GM12878 (cell line): ENCODE measurements around the gene LPIN1. TPM values are rescaled to one million over a fixed set of nuclear protein-coding genes. Genes with fewer than 3 reads are reported as not detected.

Experiments
- CHD4 ChIP-seq: fragments of 200-600 bp; sonication (generic); IDR thresholded peaks from 2 replicates; pipeline ENCODE4 v1.6.1; 2016; ENCODE audit warnings: mild to moderate bottlenecking
- EGR1 ChIP-seq, 2 experiments: IDR thresholded peaks; 1 replicate in 1 of 2; 2 replicates in 1 of 2; pipeline ENCODE4 v1.6.1; 2011 to 2012; ENCODE audit warnings: low read depth in 2 of 2, low read length in 2 of 2, borderline replicate concordance in 1 of 2, mild to moderate bottlenecking in 1 of 2, moderate library complexity in 1 of 2
- FOXK2 ChIP-seq: fragments of 450-650 bp; IDR thresholded peaks from 2 replicates; pipeline ENCODE4 v1.6.1; 2017; ENCODE audit warnings: mild to moderate bottlenecking, moderate library complexity
- FOXM1 ChIP-seq: IDR thresholded peaks from 2 replicates; pipeline ENCODE4 v1.6.1; 2012; ENCODE audit warnings: low read depth, mild to moderate bottlenecking, inconsistent platforms, low read length, moderate library complexity
- HDAC2 ChIP-seq: fragments of 200-600 bp; sonication (generic); IDR thresholded peaks from 2 replicates; pipeline ENCODE4 v1.6.1; 2017
- IRF4 ChIP-seq: IDR thresholded peaks from 2 replicates; pipeline ENCODE4 v1.6.1; 2011; ENCODE audit warnings: low read depth, low read length
- KDM1A ChIP-seq: fragments of 200-600 bp; sonication (generic); IDR thresholded peaks from 2 replicates; pipeline ENCODE4 v1.6.1; 2016; ENCODE audit warnings: borderline replicate concordance
- MEF2A ChIP-seq: IDR thresholded peaks from 2 replicates; pipeline ENCODE4 v1.6.1; 2011; ENCODE audit warnings: low read depth, mild to moderate bottlenecking, low read length, moderate library complexity; ENCODE audit not compliant: insufficient read depth
- MTA2 ChIP-seq: fragments of 450-650 bp; IDR thresholded peaks from 2 replicates; pipeline ENCODE4 v1.6.1; 2016; ENCODE audit warnings: low read depth, mild to moderate bottlenecking, moderate library complexity
- NFYA ChIP-seq: IDR thresholded peaks from 2 replicates; pipeline ENCODE4 v1.6.1; 2011; ENCODE audit warnings: low read depth, mild to moderate bottlenecking, low read length, improper control_type of control experiment, borderline replicate concordance
- NR2C2 ChIP-seq: IDR thresholded peaks from 2 replicates; pipeline ENCODE4 v1.6.1; 2011; ENCODE audit warnings: borderline replicate concordance, low read depth; ENCODE audit not compliant: control insufficient read depth, insufficient read length
- NR2F1 ChIP-seq: fragments of 450-650 bp; conservative IDR thresholded peaks from 2 replicates; pipeline ENCODE4 v1.6.1; 2017; ENCODE audit warnings: mild to moderate bottlenecking
- SP1 ChIP-seq: IDR thresholded peaks from one replicate; pipeline ENCODE4 v1.6.1; 2011; ENCODE audit warnings: low read depth, low read length
- SREBF1 ChIP-seq: IDR thresholded peaks from 2 replicates; pipeline ENCODE4 v1.6.1; 2012; ENCODE audit warnings: mild to moderate bottlenecking, low read length
- STAT3 ChIP-seq: IDR thresholded peaks from 2 replicates; pipeline ENCODE4 v1.6.1; 2011; ENCODE audit warnings: low read depth, low read length, improper control_type of control experiment
- TCF3 ChIP-seq: IDR thresholded peaks from 2 replicates; pipeline ENCODE4 v1.6.1; 2012; ENCODE audit warnings: low read depth, mild to moderate bottlenecking, low read length, borderline replicate concordance; ENCODE audit not compliant: insufficient read depth
- WRNIP1 ChIP-seq: IDR thresholded peaks from 2 replicates; pipeline ENCODE4 v1.6.1; 2011; ENCODE audit warnings: low read depth, low read length, improper control_type of control experiment, borderline replicate concordance
- ZBED1 ChIP-seq: IDR thresholded peaks from 2 replicates; pipeline ENCODE4 v1.6.1; 2016; ENCODE audit warnings: borderline replicate concordance
- polyA plus RNA-seq, 11 experiments: library from polyadenylated mRNA; depleted of rRNA in 4 of 11; unstranded in 6 of 11; stranded (reverse) in 5 of 11; fragments of >200 nt; fragmentation: Nextera tagmentation in 4 of 11; fragmentation: Illumina TruSeq in 1 of 11; extraction: Ambion mirVana in 4 of 11; extraction: Trizol in 1 of 11; gene quantifications; 1 replicate in 1 of 11; 2 replicates in 10 of 11; pipeline versions ENCODE4 v1.2.1 to v1.2.3, GENCODE V29; 2011 to 2016; ENCODE audit warnings: inconsistent platforms in 2 of 11, missing spikeins in 2 of 11, low read depth in 1 of 11
- total RNA-seq, 4 experiments: library from RNA; depleted of rRNA in 3 of 4; stranded (reverse); fragments of >200 nt in 3 of 4; fragmentation: Illumina TruSeq in 1 of 4; extraction: Trizol in 1 of 4; gene quantifications; 2 replicates each; pipeline versions ENCODE4 v1.2.1 to v1.2.3, GENCODE V29; 2013 to 2021
- TF ChIP-seq, protein P1 (sequence below): fragments of 450-650 bp; IDR thresholded peaks from 2 replicates; pipeline ENCODE4 v1.6.1; 2018; ENCODE audit warnings: mild to moderate bottlenecking, low read depth, moderate library complexity; ENCODE audit not compliant: partially characterized antibody
- TF ChIP-seq, protein P2 (sequence below): fragments of 150-350 bp; IDR thresholded peaks from 2 replicates; pipeline ENCODE4 v1.6.1; 2016; ENCODE audit warnings: low read depth, low read length
- TF ChIP-seq, protein P3 (sequence below): fragments of 450-650 bp; IDR thresholded peaks from 2 replicates; pipeline ENCODE4 v1.6.1; 2017; ENCODE audit warnings: mild to moderate bottlenecking
- TF ChIP-seq, protein P4 (sequence below): IDR thresholded peaks from 2 replicates; pipeline ENCODE4 v1.6.1; 2011; ENCODE audit warnings: borderline replicate concordance, low read depth, mild to moderate bottlenecking, moderate library complexity, low read length; ENCODE audit not compliant: insufficient read depth, poor library complexity, severe bottlenecking

LPIN1 gene
- total and polyA plus RNA-seq, 10 of the 15 experiments (the other 5 are each of a cell fraction or from before 2014, with no cell fraction given): 18.8 to 82.5 (median 50.3) TPM

DNA sequence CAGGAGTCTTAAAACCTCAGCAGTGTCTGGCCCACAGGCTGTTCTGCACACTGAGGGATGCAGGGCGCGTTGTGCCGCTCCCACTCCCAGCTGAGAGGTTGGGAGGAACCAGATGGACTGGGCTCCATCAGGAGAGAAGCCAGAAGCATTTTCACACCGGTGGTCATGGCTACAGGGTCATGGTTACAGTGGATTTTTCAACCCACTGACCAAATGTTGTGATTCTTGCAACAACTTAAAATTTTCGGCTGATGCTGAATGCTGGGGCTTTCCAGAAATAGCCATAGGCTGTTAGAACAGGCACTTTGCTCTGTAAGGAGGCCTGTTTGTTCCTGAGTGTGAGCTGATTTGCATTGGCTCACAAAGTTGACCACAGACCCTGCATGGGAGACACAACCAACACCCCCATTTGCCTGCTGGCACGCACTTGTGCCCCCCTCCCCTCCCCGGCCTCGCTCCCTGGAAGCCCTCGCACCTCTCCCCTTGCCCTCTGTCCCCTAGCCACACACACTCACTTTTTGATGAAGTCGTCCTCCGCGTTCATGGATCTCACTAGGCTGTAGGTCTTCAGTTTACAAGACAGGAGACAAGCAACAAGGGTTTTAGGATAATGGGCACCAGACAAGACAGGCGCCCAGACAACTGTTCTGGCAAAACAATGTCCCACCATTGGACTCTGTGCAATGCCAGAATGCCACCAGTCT is 3.4 kb downstream of the LPIN1 start (continued):
- TF ChIP-seq NR2C2 (no peak), MEF2A (peak; percentile 82), EGR1 (IDR thresholded peaks at IDR 0.05; ENCODE audit: borderline replicate concordance in 1 of 2, low read depth in 2 of 2, low read length in 2 of 2) (0 out of 3 replicates have a peak, but pooled peaks of 1 of the 2 experiments have one; percentile 3), IRF4 (0 out of 2 replicates have a peak, but pooled peaks have one; percentile 12), CHD4 (no peak), NR2F1 (peak; percentile 43), SREBF1 (no peak), HDAC2 (no peak), KDM1A (no peak), FOXK2 (no peak), MTA2 (peak; percentile 68), SP1 (peak; percentile 68), WRNIP1 (no peak), NFYA (no peak), FOXM1 (peak; percentile 55), TCF3 (no peak), ZBED1 (0 out of 2 replicates have a peak, but pooled peaks have one; percentile 23), STAT3 (no peak)
- TF ChIP-seq, protein P1, sequence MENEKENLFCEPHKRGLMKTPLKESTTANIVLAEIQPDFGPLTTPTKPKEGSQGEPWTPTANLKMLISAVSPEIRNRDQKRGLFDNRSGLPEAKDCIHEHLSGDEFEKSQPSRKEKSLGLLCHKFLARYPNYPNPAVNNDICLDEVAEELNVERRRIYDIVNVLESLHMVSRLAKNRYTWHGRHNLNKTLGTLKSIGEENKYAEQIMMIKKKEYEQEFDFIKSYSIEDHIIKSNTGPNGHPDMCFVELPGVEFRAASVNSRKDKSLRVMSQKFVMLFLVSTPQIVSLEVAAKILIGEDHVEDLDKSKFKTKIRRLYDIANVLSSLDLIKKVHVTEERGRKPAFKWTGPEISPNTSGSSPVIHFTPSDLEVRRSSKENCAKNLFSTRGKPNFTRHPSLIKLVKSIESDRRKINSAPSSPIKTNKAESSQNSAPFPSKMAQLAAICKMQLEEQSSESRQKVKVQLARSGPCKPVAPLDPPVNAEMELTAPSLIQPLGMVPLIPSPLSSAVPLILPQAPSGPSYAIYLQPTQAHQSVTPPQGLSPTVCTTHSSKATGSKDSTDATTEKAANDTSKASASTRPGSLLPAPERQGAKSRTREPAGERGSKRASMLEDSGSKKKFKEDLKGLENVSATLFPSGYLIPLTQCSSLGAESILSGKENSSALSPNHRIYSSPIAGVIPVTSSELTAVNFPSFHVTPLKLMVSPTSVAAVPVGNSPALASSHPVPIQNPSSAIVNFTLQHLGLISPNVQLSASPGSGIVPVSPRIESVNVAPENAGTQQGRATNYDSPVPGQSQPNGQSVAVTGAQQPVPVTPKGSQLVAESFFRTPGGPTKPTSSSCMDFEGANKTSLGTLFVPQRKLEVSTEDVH: no peak
- TF ChIP-seq, protein P2, sequence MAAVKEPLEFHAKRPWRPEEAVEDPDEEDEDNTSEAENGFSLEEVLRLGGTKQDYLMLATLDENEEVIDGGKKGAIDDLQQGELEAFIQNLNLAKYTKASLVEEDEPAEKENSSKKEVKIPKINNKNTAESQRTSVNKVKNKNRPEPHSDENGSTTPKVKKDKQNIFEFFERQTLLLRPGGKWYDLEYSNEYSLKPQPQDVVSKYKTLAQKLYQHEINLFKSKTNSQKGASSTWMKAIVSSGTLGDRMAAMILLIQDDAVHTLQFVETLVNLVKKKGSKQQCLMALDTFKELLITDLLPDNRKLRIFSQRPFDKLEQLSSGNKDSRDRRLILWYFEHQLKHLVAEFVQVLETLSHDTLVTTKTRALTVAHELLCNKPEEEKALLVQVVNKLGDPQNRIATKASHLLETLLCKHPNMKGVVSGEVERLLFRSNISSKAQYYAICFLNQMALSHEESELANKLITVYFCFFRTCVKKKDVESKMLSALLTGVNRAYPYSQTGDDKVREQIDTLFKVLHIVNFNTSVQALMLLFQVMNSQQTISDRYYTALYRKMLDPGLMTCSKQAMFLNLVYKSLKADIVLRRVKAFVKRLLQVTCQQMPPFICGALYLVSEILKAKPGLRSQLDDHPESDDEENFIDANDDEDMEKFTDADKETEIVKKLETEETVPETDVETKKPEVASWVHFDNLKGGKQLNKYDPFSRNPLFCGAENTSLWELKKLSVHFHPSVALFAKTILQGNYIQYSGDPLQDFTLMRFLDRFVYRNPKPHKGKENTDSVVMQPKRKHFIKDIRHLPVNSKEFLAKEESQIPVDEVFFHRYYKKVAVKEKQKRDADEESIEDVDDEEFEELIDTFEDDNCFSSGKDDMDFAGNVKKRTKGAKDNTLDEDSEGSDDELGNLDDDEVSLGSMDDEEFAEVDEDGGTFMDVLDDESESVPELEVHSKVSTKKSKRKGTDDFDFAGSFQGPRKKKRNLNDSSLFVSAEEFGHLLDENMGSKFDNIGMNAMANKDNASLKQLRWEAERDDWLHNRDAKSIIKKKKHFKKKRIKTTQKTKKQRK: no peak
- TF ChIP-seq, protein P3, sequence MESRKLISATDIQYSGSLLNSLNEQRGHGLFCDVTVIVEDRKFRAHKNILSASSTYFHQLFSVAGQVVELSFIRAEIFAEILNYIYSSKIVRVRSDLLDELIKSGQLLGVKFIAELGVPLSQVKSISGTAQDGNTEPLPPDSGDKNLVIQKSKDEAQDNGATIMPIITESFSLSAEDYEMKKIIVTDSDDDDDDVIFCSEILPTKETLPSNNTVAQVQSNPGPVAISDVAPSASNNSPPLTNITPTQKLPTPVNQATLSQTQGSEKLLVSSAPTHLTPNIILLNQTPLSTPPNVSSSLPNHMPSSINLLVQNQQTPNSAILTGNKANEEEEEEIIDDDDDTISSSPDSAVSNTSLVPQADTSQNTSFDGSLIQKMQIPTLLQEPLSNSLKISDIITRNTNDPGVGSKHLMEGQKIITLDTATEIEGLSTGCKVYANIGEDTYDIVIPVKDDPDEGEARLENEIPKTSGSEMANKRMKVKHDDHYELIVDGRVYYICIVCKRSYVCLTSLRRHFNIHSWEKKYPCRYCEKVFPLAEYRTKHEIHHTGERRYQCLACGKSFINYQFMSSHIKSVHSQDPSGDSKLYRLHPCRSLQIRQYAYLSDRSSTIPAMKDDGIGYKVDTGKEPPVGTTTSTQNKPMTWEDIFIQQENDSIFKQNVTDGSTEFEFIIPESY: no peak
- TF ChIP-seq, protein P4, sequence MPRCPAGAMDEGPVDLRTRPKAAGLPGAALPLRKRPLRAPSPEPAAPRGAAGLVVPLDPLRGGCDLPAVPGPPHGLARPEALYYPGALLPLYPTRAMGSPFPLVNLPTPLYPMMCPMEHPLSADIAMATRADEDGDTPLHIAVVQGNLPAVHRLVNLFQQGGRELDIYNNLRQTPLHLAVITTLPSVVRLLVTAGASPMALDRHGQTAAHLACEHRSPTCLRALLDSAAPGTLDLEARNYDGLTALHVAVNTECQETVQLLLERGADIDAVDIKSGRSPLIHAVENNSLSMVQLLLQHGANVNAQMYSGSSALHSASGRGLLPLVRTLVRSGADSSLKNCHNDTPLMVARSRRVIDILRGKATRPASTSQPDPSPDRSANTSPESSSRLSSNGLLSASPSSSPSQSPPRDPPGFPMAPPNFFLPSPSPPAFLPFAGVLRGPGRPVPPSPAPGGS: no peak
